CD4-positive, alpha-beta T cell (primary cell): ENCODE results near the gene NDUFA8. TPM values are rescaled to one million over a fixed set of nuclear protein-coding genes. Genes with fewer than 3 reads are reported as not detected.

Experiments used
- ATAC-seq: fragments of 200-7000 bp; cut with Tn5 transposase; one replicate; pipeline ENCODE4 v1.10.0; 2022; ENCODE audit warnings: mild to moderate bottlenecking; ENCODE audit not compliant: poor library complexity
- CTCF ChIA-PET: fragments of 350-600 bp; sonication (Branson Sonifier 250); formaldehyde crosslinking; loops from one replicate; lab custom pipeline; 2021; ENCODE audit warnings: antibody characterized with exemption, inconsistent platforms; lab: Charles Lee
- POLR2A ChIA-PET: fragments of 350-600 bp; sonication (Branson Sonifier 250); formaldehyde crosslinking; loops from one replicate; lab custom pipeline; 2021; ENCODE audit warnings: antibody characterized with exemption, inconsistent platforms; lab: Charles Lee
- DNase-seq, 14 experiments: peaks; one replicate each; pipeline ENCODE4 v3.0.0-alpha.2; 2013 to 2020; ENCODE audit warnings: mixed read lengths in 2 of 14
- H3K27ac ChIP-seq, 2 donors: one replicate each; pipeline versions ENCODE4 v1.5.1 to v1.7.0; 2013; ENCODE audit warnings: low read length in 2 of 2, low read depth in 1 of 2, mild to moderate bottlenecking in 1 of 2
- H3K27me3 ChIP-seq, 2 experiments: 1 replicate in 1 of 2; 2 replicates in 1 of 2; pipeline versions ENCODE4 v1.6.1 to v1.7.0; 2013; ENCODE audit warnings: low read length in 2 of 2, control low read depth in 1 of 2, mild to moderate bottlenecking in 1 of 2, moderate library complexity in 1 of 2; ENCODE audit not compliant: insufficient read depth in 2 of 2, control insufficient read depth in 1 of 2
- H3K36me3 ChIP-seq: one replicate; pipeline ENCODE4 v1.6.1; 2013; ENCODE audit warnings: low read length, control low read depth; ENCODE audit not compliant: insufficient read depth
- H3K4me1 ChIP-seq: one replicate; pipeline ENCODE4 v1.6.1; 2013; ENCODE audit warnings: low read length, control low read depth; ENCODE audit not compliant: insufficient read depth
- H3K4me3 ChIP-seq: one replicate; pipeline ENCODE4 v1.5.1; 2013; ENCODE audit warnings: mild to moderate bottlenecking, low read length, moderate library complexity
- H3K9me3 ChIP-seq, 2 experiments: 1 replicate in 1 of 2; 2 replicates in 1 of 2; pipeline versions ENCODE4 v1.6.1 to v1.7.0; 2013; ENCODE audit warnings: low read length in 2 of 2, mild to moderate bottlenecking in 2 of 2, control low read depth in 1 of 2, moderate library complexity in 1 of 2; ENCODE audit not compliant: control insufficient read depth in 1 of 2, insufficient read depth in 1 of 2
- H3K27ac Mint-ChIP-seq: one replicate; pipeline ENCODE4 v1.8.0; 2020; ENCODE audit warnings: mixed read lengths
- H3K27me3 Mint-ChIP-seq: one replicate; pipeline ENCODE4 v1.8.0; 2021; ENCODE audit warnings: mixed read lengths
- H3K36me3 Mint-ChIP-seq: one replicate; pipeline ENCODE4 v1.8.0; 2021; ENCODE audit warnings: low read depth, mixed read lengths
- H3K4me1 Mint-ChIP-seq: one replicate; pipeline ENCODE4 v1.8.0; 2021; ENCODE audit warnings: low read depth, mixed read lengths
- H3K4me3 Mint-ChIP-seq: one replicate; pipeline ENCODE4 v1.8.0; 2020; ENCODE audit warnings: mild to moderate bottlenecking, mixed read lengths
- H3K9me3 Mint-ChIP-seq: one replicate; pipeline ENCODE4 v1.8.0; 2020; ENCODE audit warnings: mixed read lengths
- CTCF ChIP-seq: fragments of 200-600 bp; IDR thresholded peaks from one replicate; pipeline ENCODE4 v1.8.0; 2022; ENCODE audit warnings: antibody characterized with exemption, mild to moderate bottlenecking
- intact Hi-C, 2 experiments: fragments of 100-400 bp; cut with DNase I in 1 of 2; cut with micrococcal nuclease in 1 of 2; formaldehyde crosslinking; loops; one replicate each; pipeline versions ENCODE4 v1.15.1 to v1.9.0; 2023 to 2025; cut with DNase I, micrococcal nuclease
- total RNA-seq, 174 experiments: library from RNA in 2 of 174; stranded (reverse) in 2 of 174; gene quantifications; one replicate each; pipeline ENCODE4 v1.2.3 and lab custom pipeline; 2021 to 2026

The NDUFA8 gene
- total RNA-seq, 2 experiments from 2014 or later = 4.5 to 5.0 TPM

- no peak for DNase-seq
- H3K27me3 ChIP-seq = peaks cover 0 to 10% of the 10 kb centered on the region in 2 experiments
- no peak overlapping the region for H3K4me3 Mint-ChIP-seq
- TF ChIP-seq CTCF = no peak
- no peaks in the 10 kb centered on the region for H3K9me3 ChIP-seq
- no peaks in the 10 kb centered on the region for H3K36me3 Mint-ChIP-seq
- ChIA-PET CTCF (no interaction called here), POLR2A (no interaction called here)
- H3K36me3 ChIP-seq = no peaks in the 10 kb centered on the region
- no peak for ATAC-seq
- no peak overlapping the region for H3K27ac Mint-ChIP-seq
- no peak overlapping the region for H3K4me3 ChIP-seq
- H3K9me3 Mint-ChIP-seq = no peaks in the 10 kb centered on the region
- no peak overlapping the region for H3K27ac ChIP-seq
- no peaks in the 10 kb centered on the region for H3K4me1 ChIP-seq
- H3K27me3 Mint-ChIP-seq = no peaks in the 10 kb centered on the region
- intact Hi-C loops = no loop called here
- no peaks in the 10 kb centered on the region for H3K4me1 Mint-ChIP-seq
These were observed 46.0 kb downstream of the NDUFA8 start for GRCh38 chr9:122113574-122113973.

GRCh38 chr9:122112238-122112637, 47.3 kb downstream of the NDUFA8 start:
- intact Hi-C loops = no loop called here
- ATAC-seq = no peak
- POLR2A ChIA-PET = no interaction called here

GRCh38 chr9:122111413-122112085, 48.0 kb downstream of the NDUFA8 start:
- H3K4me3 Mint-ChIP-seq = no peak overlapping the region
- intact Hi-C loops = no loop called here
- DNase-seq = no peak
- H3K27ac Mint-ChIP-seq = no peak overlapping the region
- H3K27ac ChIP-seq = no peak overlapping the region
- H3K9me3 ChIP-seq = no peaks in the 10 kb centered on the region
- H3K36me3 Mint-ChIP-seq = no peaks in the 10 kb centered on the region
- no peaks in the 10 kb centered on the region for H3K36me3 ChIP-seq
- H3K27me3 Mint-ChIP-seq = no peaks in the 10 kb centered on the region
- ATAC-seq = no peak
- CTCF ChIA-PET = interaction anchor here (1.9 kb wide), 1 partner anchor 13 kb away, joined by 6 read pairs; no protein-coding TSS in a partner anchor
- H3K4me3 ChIP-seq = no peak overlapping the region
- H3K4me1 ChIP-seq = no peaks in the 10 kb centered on the region
- H3K9me3 Mint-ChIP-seq = no peaks in the 10 kb centered on the region
- TF ChIP-seq CTCF = no peak
- POLR2A ChIA-PET = no interaction called here
- H3K27me3 ChIP-seq = peaks cover 0 to 10% of the 10 kb centered on the region in 2 experiments
- H3K4me1 Mint-ChIP-seq = no peaks in the 10 kb centered on the region

More at GRCh38 chr9:122112238-122112637, 47.3 kb downstream of the NDUFA8 start:
- no peak overlapping the region for H3K27ac Mint-ChIP-seq
- Histone ChIP-seq H3K4me3 (no peak overlapping the region), H3K4me1 (no peaks in the 10 kb centered on the region), H3K9me3 (no peaks in the 10 kb centered on the region), H3K27me3 (peaks cover 0 to 10% of the 10 kb centered on the region in 2 experiments), H3K36me3 (no peaks in the 10 kb centered on the region), H3K27ac (no peak overlapping the region)
- no peaks in the 10 kb centered on the region for H3K36me3 Mint-ChIP-seq
- no peaks in the 10 kb centered on the region for H3K27me3 Mint-ChIP-seq
- no peaks in the 10 kb centered on the region for H3K9me3 Mint-ChIP-seq
- no peak overlapping the region for H3K4me3 Mint-ChIP-seq
- H3K4me1 Mint-ChIP-seq = no peaks in the 10 kb centered on the region
- TF ChIP-seq CTCF = no peak
- no peak for DNase-seq
- CTCF ChIA-PET = no interaction called here
